GM03348 (cell line): ENCODE data around the gene WDR46.

Experiments
- DNase-seq: peaks from one replicate; pipeline ENCODE4 v3.0.0; 2012; ENCODE audit warnings: low spot score

WDR46 gene, protein sequence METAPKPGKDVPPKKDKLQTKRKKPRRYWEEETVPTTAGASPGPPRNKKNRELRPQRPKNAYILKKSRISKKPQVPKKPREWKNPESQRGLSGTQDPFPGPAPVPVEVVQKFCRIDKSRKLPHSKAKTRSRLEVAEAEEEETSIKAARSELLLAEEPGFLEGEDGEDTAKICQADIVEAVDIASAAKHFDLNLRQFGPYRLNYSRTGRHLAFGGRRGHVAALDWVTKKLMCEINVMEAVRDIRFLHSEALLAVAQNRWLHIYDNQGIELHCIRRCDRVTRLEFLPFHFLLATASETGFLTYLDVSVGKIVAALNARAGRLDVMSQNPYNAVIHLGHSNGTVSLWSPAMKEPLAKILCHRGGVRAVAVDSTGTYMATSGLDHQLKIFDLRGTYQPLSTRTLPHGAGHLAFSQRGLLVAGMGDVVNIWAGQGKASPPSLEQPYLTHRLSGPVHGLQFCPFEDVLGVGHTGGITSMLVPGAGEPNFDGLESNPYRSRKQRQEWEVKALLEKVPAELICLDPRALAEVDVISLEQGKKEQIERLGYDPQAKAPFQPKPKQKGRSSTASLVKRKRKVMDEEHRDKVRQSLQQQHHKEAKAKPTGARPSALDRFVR

DNA sequence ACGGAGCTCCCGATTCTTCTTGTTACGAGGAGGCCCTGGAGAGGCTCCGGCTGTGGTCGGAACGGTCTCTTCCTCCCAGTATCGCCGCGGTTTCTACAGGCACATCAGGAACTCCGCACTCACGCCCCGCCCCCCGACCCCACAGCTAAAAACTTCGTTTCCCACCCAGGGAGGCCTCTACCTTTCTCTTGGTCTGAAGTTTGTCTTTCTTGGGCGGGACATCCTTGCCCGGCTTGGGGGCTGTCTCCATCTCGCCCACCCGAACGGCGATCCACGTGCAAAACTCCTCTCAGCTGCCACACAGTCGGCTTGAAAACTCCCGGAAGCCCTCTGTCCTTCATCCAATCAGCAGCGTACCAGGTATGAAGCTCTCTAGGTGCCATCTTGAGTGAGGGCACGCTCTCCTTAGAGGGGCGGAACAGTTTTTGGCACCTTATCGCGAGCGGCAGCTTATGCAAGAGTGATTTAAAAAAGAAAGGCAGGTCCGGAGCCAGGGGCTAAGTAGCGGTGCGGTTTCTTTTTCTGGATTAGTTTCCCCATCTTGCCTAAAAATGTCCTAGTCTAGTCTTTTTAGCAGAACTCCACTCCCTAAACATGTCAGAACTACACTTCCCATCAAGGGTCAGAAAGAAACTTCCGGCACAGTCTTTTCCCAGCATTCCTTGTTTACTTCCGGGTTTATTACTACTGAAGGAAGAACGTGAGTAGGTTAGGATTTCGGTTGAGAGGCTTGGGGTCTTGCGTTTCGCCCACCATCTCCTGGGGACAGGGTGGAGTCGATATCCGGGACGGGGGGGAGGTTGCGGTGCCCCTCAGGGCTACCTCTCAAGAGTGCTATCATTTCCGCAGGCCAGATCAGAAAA, at the start of gene WDR46, which contains the start of gene PFDN6:
TSS of gene WDR46 (minus strand) at position 319 of the 863 bp plus-strand sequence. CDS start at position 250, 69 bp downstream.
TSS of gene PFDN6 (plus strand) at position 681 of the 863 bp plus-strand sequence. CDS start 256 bp downstream, outside the sequence.
- peak; percentile 94 for DNase-seq

DNA sequence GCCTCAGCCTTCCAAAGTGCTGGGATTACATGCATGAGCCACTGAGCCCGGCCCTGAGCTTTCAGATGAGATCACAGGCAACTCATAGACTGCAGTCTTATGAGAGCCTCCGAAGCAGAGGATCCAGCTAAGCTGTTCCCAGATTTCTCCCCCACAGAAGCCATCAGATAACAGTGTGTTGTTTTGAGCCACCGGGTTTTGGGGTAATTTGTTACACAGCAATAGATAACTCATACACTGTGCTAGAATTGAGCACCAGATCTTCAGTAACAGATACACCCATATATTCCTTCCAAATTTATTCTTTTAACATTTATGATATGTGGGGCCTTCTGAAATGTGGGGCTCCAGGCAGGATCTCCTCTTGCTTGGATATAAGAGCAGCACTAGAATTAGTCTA, 47.5 kb upstream of the WDR46 start:
- no peak for DNase-seq

DNA sequence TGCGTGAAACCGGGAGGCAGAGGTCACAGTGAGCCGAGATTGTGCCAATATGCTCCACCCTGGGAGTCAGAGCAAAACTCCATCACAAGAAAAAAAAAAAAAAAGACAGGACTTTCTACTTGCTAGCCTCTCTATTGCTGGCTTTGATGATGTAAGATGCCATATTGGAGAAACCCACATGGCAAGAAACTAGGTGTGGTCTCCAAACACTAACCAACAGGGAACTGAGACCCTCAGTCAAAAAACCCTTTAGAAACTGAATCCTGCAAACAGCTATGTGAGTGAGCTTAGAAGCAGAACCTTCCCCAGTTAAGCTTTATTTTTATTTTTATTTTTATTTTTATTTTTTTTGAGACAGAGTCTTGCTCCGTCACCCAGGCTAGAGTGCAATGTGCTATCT, 46.9 kb upstream of the WDR46 start:
- DNase-seq = no peak

DNA sequence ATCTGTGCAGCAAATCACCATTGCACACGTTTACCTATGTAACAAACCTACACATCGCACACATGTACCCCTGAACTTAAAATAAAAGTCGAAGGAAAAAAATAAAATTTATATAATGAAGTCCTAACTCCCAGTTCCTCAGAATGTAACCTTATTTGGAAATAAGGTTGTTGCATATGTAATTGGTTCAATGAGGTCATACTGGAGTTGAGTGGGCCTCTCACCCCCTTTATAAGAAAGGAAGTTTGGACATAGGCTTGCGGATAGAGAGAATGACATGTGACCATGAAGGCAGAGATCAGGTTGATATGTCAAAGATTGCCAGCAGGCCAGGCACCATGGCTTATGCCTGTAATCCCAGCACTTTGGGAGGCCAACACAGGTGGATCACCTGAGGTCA, 44.6 kb upstream of the WDR46 start:
- no peak for DNase-seq

DNA sequence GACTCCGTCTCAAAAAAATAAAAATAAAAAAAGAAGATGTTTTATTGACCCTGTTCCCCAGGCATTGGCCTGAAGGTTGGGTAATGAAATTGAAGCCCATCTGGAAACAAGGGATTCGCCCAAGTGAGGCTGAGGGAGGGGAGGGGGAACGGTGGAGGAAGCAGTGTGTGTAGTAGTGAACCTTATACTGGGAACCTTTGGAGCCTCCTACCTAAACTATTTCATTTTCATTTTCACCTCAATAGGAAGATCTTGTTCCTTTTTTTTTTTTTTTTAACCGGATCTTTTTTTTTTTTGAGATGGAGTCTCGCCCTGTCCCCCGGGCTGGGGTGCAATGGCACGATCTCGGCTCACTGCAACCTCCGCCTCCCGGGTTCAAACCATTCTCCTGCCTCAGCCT, 41.7 kb upstream of the WDR46 start:
- DNase-seq = no peak

DNA sequence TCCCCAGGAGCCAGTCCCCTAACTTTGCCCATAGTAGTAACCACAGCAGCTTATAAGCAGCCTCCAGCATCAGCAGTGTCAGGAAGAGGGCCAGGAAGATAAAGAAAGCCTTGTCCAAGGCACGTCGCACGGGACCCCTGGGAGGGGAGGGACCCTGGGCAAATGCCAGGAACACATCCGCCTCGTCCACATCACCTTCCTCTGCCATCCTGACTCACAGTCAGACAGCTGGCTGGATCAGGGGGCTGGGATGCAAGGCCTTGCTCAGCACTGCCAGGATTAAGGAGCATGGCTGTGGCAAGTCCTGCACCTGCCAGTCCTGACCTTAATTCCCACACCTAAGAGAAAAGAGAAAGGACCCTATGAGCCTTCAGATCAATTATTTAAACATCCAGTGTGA, 40.0 kb upstream of the WDR46 start:
- no peak for DNase-seq

DNA sequence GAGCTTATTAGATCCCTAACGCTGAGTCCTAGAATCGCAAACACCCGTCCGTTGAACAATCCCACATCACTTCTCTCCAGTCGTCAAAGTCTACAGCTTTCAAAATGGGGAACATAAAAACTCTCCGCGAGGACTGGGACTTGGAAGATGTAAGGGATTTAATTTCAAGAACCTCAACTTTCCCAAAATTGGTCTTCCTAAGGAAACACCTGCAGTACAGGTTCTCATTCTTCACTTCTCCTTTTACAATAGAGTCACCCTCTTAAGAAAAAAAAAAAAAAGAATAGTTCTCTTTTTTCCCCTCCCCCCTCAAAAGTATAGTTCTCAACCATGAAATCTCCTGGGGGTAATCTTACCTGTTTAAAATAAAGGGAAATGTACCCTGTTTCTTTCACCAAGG, 35.1 kb upstream of the WDR46 start:
- DNase-seq = no peak

DNA sequence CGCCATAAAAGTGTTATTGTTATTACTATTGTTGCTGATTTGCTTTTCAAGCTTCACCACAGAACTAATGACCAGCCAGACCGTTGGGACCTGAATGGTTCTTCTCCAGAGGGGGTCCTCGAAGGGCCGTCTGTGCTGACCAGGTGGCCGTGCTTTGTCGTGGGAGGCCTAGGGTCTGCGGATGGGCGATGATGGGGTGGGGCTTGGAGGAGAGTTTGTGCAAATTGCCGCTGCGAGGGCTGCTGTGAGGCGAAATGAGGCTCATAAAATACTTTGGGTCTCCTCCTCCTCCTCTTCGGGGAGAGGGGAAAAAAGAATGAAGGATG, 34.5 kb upstream of the WDR46 start:
- no peak for DNase-seq

DNA sequence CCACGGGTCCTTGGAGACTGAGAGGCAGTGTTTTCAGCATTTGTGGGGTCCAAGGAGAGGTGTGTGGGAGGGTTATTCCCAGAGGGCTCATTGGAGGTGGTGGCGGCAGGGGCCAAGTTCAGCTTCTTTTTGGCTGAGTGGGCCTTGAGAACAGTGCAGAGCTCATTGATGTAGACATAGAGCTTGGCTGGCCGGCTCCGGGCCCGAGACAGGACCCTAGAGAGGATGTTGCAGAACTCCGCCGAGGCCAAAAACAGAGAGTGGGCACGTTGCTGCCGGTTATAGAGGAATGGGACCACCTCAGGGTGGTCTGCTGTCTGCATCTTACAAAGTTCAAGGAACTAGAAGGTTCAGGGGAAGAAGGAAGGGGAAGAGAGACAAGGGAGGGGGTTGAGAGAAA, 32.2 kb upstream of the WDR46 start:
- no peak for DNase-seq

DNA sequence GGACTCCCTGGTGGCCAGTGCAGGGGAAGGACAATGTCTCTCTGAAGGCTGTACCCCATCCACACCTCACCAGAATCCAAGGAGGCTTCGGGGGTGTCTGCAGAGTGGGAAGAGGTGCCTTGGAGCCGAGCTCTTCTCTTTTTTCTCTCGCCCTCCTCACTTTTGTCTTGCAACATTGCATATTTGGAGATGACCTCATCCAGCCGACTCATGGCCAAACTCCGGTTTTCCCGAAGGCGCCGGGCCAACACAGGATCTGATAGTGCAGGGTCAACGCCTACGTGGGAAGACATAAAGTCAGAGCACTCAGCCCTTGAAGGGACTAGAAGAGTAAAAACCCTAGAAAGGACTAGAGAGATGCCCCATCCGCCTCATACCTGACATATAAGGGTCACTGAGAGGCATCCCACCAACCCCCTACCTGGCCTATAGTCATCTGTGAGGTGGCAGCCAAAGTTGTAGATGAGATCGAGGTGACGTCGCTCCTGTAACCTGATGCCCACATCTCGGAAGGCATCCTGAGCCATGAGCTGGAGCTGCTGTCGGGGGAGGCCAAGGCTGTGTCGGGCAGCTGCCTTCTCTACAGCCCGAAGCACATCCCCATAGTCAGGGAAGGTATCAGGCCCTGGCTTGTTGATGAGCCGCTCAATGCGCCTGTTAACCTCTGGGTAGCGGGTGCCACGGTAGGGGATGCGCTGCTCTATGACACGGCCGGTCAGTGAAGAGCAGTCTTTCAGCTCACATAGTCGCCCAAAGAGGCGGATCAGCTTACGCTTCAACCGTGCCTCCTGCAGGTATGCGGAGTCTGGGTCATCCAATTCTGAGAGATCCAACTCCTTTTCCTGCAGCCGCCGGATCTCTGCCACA, 31.5 kb upstream of the WDR46 start:
- peak; percentile 84 for DNase-seq

DNA sequence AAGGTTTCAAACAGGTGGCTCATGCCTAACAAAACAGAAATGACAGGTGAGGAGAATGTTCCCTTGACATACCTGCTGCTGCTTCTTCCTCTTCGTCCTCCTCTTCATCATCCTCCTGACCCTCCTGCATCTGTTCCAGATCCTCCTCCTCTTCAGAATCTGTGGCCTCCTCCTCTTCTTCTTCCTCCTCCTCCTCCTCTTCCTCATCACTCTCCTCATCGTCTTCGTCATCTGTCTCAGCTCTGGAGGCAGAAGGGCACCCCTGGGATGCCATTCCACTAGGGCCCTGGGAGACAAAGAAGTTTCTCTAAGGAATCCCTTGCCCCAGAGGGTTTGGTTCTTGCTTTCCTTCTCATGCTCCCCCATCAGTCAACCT, 30.9 kb upstream of the WDR46 start:
- DNase-seq = no peak

DNA sequence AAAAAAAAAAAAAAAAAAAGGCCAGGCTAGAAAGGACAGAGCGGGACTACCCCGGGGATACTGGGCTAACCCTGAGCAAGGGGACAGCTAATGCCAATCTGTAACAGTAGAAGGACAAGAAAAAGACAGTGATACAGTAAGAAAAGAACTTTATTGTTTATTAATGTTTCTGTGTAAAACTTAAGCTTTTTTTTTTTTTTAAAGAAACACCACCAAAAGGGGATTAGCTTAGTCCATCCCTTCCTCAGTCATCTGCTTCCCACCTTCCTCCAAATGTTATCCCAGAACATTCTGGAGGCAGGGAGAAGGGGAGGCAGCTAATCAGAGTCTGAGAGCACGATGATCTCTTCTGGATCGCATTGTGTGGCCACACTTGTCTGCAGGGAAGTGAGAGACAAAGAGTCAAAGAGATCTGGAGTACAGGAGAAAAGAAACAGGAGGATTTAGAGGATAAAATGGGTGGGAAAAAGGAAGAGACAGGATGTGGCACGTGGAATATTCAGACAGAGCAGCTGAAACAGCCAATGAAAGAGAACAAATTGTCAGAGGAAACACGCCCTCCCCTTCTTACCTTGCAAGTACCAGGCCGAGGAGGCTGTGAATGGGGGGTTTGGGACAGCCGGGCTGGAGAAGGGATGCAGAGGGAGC, 29.5 kb upstream of the WDR46 start:
- no peak for DNase-seq

DNA sequence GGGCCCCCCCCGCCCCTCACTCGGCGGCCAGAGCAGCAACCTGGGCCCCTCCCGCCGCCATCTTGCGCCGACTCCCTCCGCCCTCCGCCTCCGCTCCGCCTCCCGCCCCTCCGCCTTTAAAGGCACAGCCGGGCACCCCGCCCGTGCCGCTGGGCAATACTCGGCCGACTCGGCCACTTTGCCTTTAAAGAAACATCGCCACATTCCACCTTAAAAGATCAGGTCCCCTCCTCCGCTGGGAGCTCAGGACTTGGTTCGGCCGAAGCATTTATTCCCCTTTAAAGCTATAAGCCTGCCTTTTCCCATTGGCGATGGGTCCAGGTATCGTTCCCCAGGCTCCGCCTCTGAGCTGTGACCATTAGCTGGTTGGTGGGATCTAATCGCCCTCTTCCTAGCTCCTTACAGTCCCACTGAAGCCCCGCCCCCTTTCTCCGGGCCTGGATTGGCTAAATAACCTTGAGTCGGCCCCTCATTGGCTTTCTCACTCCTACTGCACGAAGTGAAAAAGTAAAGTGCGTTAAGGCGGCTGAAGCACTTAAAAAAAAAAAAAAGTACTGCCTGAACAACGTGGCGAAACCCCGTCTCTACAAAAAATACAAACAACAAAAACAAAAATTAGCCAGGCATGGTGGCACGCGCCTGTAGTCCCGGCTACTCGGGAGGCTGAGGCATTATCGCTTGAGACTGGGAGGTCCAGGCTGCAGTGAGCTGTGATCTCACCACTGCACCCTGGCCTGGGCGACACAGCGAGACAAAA, 28.8 kb upstream of the WDR46 start, which contains the start of gene ZBTB22:
TSS of gene ZBTB22 (minus strand) at position 76 of the 757 bp plus-strand sequence. CDS start 828 bp downstream, outside the sequence.
- peak; percentile 94 for DNase-seq

DNA sequence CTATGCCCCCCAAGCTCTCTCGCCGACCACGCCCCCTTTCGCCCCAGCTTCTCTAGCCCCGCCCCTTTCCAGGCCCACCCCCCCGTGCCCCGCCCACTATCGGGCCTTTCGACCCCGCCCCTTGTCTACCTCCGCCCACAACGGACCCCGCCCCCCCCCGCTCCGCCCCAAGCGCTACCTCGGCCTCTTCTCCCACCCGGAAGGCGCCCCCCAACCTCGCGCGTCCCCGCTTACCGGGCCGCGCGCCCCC, 28.3 kb upstream of the WDR46 start:
- DNase-seq = peak; percentile 94

DNA sequence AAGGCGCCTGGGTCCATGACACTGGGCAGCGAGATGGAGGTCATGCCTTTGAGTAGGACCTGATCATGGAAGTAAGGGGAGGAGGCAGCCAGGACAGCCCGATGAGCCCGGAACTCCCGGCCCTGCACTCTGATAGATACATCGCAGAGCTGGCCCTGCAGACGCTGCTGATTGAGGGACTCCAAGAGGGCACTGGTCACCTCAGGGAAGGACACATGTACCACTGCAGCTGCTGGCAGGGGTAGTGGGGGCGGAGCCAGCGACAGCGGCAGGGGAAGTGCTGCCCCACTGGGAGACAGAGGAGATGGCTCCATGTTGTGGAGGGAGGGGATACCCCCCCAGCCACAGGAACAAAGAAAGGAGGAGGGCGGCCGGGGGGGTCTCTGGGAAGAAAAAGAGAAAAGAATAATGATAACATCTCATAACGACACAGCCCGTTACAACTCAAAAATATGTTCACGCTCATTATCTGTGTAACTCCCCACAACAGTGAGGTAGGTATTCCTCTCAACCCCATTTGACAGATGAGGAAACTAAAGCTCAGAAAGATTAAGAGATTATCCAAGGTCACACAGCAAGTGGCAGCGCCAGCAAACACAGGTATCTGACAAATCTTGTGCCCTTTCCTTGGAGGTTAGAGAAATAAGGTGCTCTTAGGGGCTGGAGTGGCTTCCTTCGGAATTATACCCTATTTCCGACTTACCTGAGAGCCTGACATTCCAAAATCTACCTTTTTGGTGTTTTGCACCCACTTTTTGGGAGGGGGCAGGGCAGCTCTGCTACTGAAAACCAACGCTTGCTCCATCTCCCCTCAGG, 27.8 kb upstream of the WDR46 start:
- DNase-seq = no peak

DNA sequence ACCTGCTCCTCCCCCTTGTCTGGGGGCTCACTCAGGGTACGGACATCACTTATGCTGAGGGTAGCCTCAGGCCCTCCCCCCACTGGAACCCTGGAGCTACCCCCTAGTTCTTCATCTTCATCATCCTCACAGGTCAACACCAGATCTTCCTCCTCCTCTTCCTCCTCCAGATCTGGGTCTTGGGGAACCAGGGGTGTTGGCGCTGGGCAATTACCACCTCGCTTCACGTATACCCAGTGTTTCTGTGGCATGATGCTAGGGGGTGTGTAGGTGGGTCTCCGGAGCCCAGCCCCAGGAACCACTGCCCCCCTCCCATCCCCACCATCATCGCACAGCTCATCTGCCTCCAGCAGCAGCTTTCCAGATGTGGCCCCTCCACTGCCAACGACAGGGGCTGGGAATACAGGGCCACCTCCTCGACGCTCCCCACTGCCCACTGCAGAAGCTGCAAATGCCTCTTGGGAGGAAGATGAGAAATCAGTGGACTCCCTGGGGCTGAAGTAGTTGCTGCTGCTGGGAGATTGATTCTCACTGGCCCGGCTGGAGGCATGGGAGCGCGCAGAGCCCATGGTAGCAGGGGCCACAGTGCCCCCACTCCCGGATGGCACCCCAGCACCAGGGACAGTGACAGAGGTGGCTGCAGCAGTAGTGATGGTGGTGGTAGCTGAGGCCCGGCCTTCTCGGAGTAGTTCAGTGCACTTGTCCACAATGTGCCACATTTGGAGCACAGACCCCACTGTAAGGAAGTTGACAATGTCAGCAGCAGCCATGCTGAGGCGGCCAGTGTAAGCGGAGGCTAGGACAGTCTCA, 27.0 kb upstream of the WDR46 start:
- no peak for DNase-seq

DNA sequence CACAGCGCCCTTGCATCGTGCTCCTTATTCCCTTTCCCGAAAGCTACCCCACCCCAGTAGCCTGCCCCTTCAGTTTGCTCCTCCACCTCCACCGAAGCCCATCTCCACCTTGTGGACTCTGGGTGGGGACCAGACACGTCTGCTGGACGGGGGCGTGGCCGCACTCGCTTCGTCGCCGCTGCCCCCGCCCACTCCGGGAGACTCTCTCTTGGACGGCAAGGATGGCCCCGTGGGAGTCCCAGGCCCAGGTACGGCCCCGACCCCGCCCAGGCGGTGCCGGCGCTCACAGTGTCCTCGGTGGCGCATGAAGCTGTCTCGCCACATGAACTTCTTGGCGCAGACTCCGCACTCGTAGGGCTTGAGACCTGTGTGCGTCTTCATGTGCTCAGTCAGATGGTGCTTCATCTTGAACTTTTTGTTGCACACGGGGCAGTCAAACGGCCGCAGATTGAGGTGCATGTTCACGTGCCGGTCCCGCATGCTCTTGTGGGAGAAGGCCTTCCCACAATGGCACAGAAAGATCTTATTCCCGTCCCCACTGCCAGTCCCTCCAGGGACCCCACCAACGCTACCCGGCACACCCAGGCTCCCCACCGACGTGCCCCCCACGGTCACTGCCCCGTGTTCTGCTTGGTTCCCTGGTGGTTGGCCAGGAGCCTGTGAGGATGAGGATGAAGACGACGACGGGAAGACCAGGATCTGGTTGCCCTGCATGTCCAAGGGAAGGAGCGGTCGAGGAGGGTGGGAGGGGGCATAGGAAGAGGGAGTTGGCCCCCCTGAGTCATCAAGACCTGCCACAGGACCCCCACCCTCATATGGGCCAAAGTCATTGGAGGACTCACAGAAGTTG, 26.1 kb upstream of the WDR46 start:
- peak; percentile 33 for DNase-seq

DNA sequence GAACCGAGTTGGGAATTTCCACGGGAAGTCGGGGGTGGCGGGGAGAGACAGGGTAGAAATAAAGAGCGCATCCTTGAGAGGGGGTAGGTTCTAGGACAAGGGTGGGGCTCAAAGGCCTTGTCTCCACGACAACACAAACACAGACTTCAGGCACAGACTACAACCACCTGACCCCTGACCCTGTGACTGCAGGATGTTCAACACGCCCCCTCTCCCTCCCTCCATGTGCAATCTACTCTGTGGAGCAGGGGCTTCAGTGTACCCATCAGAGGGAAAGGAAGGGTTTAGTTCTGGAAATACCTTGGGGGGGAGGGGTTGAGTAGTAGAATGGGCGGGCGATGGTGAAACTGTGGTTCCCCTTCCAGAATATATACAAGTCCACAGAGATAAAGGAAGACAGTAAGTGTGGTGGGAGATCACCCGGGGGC, 25.5 kb upstream of the WDR46 start:
- peak; percentile 75 for DNase-seq
